Measurements from ENCODE around the gene GPR153. TPM values are rescaled to one million over a fixed set of nuclear protein-coding genes. Genes with fewer than 3 reads are reported as not detected.

The GPR153 gene
- total RNA-seq, 2 experiments from 2014 or later, result 3.9 to 4.4 TPM

GRCh38 chr1:6280761-6281451 lies 20.0 kb upstream of the GPR153 start:
- Mint-ChIP-seq H3K36me3 (ENCODE audit: low read depth) (no peaks in the 10 kb centered on the region), H3K9me3 (no peaks in the 10 kb centered on the region), H3K27me3 (no peaks in the 10 kb centered on the region), H3K4me1 (no peaks in the 10 kb centered on the region), H3K27ac (no peak overlapping the region), H3K4me3 (no peak overlapping the region)
- CTCF ChIA-PET, result no interaction called here
- POLR2A ChIA-PET, result no interaction called here
- DNase-seq, result no peak

- DNase-seq, result no peak
- Mint-ChIP-seq H3K9me3 (no peaks in the 10 kb centered on the region), H3K4me1 (no peaks in the 10 kb centered on the region), H3K27ac (no peak overlapping the region), H3K27me3 (no peaks in the 10 kb centered on the region), H3K36me3 (ENCODE audit: low read depth) (no peaks in the 10 kb centered on the region), H3K4me3 (no peak overlapping the region)
- ChIA-PET CTCF (interaction anchor here (0.6 kb wide), 1 partner anchor 69 kb away, joined by 3 read pairs; no protein-coding TSS in a partner anchor), POLR2A (no interaction called here)
These were observed 18.9 kb upstream of the GPR153 start for GRCh38 chr1:6279613-6280383.

GRCh38 chr1:6279066-6279465 lies 18.2 kb upstream of the GPR153 start:
- no peaks in the 10 kb centered on the region for H3K4me1 Mint-ChIP-seq
- no peak overlapping the region for H3K4me3 Mint-ChIP-seq
- H3K27me3 Mint-ChIP-seq, result no peaks in the 10 kb centered on the region
- no peaks in the 10 kb centered on the region for H3K9me3 Mint-ChIP-seq
- CTCF ChIA-PET, result no interaction called here
- no peak overlapping the region for H3K27ac Mint-ChIP-seq
- no peak for DNase-seq
- H3K36me3 Mint-ChIP-seq (ENCODE audit: low read depth), result no peaks in the 10 kb centered on the region
- POLR2A ChIA-PET, result no interaction called here

GRCh38 chr1:6278263-6278662 lies 17.4 kb upstream of the GPR153 start:
- DNase-seq, result no peak
- Mint-ChIP-seq H3K4me1 (no peaks in the 10 kb centered on the region), H3K36me3 (ENCODE audit: low read depth) (no peaks in the 10 kb centered on the region), H3K4me3 (no peak overlapping the region), H3K9me3 (no peaks in the 10 kb centered on the region), H3K27me3 (no peaks in the 10 kb centered on the region), H3K27ac (no peak overlapping the region)
- CTCF ChIA-PET, result no interaction called here
- POLR2A ChIA-PET, result no interaction called here

- ChIA-PET POLR2A (interaction anchor here (0.5 kb wide), 1 partner anchor 109 kb away, joined by 3 read pairs; no protein-coding TSS in a partner anchor), CTCF (no interaction called here)
- H3K27me3 Mint-ChIP-seq, result no peaks in the 10 kb centered on the region
- H3K27ac Mint-ChIP-seq, result no peak overlapping the region
- H3K36me3 Mint-ChIP-seq (ENCODE audit: low read depth), result no peaks in the 10 kb centered on the region
- no peak overlapping the region for H3K4me3 Mint-ChIP-seq
- H3K4me1 Mint-ChIP-seq, result no peaks in the 10 kb centered on the region
- H3K9me3 Mint-ChIP-seq, result no peaks in the 10 kb centered on the region
- no peak for DNase-seq
These were observed 16.1 kb upstream of the GPR153 start for GRCh38 chr1:6276811-6277555.

- Mint-ChIP-seq H3K27ac (no peak overlapping the region), H3K36me3 (ENCODE audit: low read depth) (no peaks in the 10 kb centered on the region), H3K9me3 (no peaks in the 10 kb centered on the region), H3K4me1 (no peaks in the 10 kb centered on the region), H3K4me3 (no peak overlapping the region), H3K27me3 (no peaks in the 10 kb centered on the region)
- DNase-seq, result no peak
- ChIA-PET POLR2A (no interaction called here), CTCF (no interaction called here)
These were observed 15.2 kb upstream of the GPR153 start for GRCh38 chr1:6275826-6276782.

- no peaks in the 10 kb centered on the region for H3K27me3 Mint-ChIP-seq
- no peak for DNase-seq
- H3K36me3 Mint-ChIP-seq (ENCODE audit: low read depth), result no peaks in the 10 kb centered on the region
- H3K4me1 Mint-ChIP-seq, result no peaks in the 10 kb centered on the region
- POLR2A ChIA-PET, result no interaction called here
- CTCF ChIA-PET, result no interaction called here
- H3K9me3 Mint-ChIP-seq, result no peaks in the 10 kb centered on the region
- H3K4me3 Mint-ChIP-seq, result no peak overlapping the region
- H3K27ac Mint-ChIP-seq, result no peak overlapping the region
These were observed 13.8 kb upstream of the GPR153 start for GRCh38 chr1:6274622-6275139.

- no peaks in the 10 kb centered on the region for H3K27me3 Mint-ChIP-seq
- H3K36me3 Mint-ChIP-seq (ENCODE audit: low read depth), result no peaks in the 10 kb centered on the region
- H3K4me1 Mint-ChIP-seq, result no peaks in the 10 kb centered on the region
- ChIA-PET POLR2A (no interaction called here), CTCF (no interaction called here)
- H3K4me3 Mint-ChIP-seq, result no peak overlapping the region
- no peak for DNase-seq
- H3K27ac Mint-ChIP-seq, result no peak overlapping the region
- no peaks in the 10 kb centered on the region for H3K9me3 Mint-ChIP-seq
These were observed 13.2 kb upstream of the GPR153 start for GRCh38 chr1:6274102-6274501.

- no peak overlapping the region for H3K27ac Mint-ChIP-seq
- CTCF ChIA-PET, result interaction anchor here (0.6 kb wide), 1 partner anchor 121 kb away, joined by 4 read pairs; no protein-coding TSS in a partner anchor
These were observed 12.5 kb upstream of the GPR153 start for GRCh38 chr1:6273380-6273891.

GRCh38 chr1:6272868-6273267 lies 12.0 kb upstream of the GPR153 start:
- Mint-ChIP-seq H3K27me3 (no peaks in the 10 kb centered on the region), H3K4me1 (peaks cover 9% of the 10 kb centered on the region), H3K9me3 (no peaks in the 10 kb centered on the region), H3K27ac (no peak overlapping the region), H3K4me3 (no peak overlapping the region), H3K36me3 (ENCODE audit: low read depth) (no peaks in the 10 kb centered on the region)
- ChIA-PET POLR2A (no interaction called here), CTCF (interaction anchor here (0.6 kb wide), 1 partner anchor 122 kb away, joined by 4 read pairs; no protein-coding TSS in a partner anchor)
- no peak for DNase-seq

More at GRCh38 chr1:6273380-6273891, 12.5 kb upstream of the GPR153 start:
- no peaks in the 10 kb centered on the region for H3K36me3 Mint-ChIP-seq (ENCODE audit: low read depth)
- peaks cover 4% of the 10 kb centered on the region for H3K4me1 Mint-ChIP-seq
- no peaks in the 10 kb centered on the region for H3K9me3 Mint-ChIP-seq
- no peaks in the 10 kb centered on the region for H3K27me3 Mint-ChIP-seq
- no peak for DNase-seq
- H3K4me3 Mint-ChIP-seq, result no peak overlapping the region
- POLR2A ChIA-PET, result no interaction called here

- no peak overlapping the region for H3K27ac Mint-ChIP-seq
- no peaks in the 10 kb centered on the region for H3K36me3 Mint-ChIP-seq (ENCODE audit: low read depth)
- H3K27me3 Mint-ChIP-seq, result no peaks in the 10 kb centered on the region
- ChIA-PET CTCF (no interaction called here), POLR2A (no interaction called here)
- no peak overlapping the region for H3K4me3 Mint-ChIP-seq
- peaks cover 14% of the 10 kb centered on the region for H3K4me1 Mint-ChIP-seq
- no peaks in the 10 kb centered on the region for H3K9me3 Mint-ChIP-seq
- DNase-seq, result no peak
These were observed 11.6 kb upstream of the GPR153 start for GRCh38 chr1:6272452-6272851.

GRCh38 chr1:6271554-6271953 lies 10.7 kb upstream of the GPR153 start:
- H3K27ac Mint-ChIP-seq, result no peak overlapping the region
- no peak for DNase-seq
- POLR2A ChIA-PET, result no interaction called here

More at GRCh38 chr1:6271554-6271953, 10.7 kb upstream of the GPR153 start:
- H3K36me3 Mint-ChIP-seq (ENCODE audit: low read depth), result no peaks in the 10 kb centered on the region
- no peak overlapping the region for H3K4me3 Mint-ChIP-seq
- H3K27me3 Mint-ChIP-seq, result no peaks in the 10 kb centered on the region
- CTCF ChIA-PET, result no interaction called here
- peaks cover 18% of the 10 kb centered on the region for H3K4me1 Mint-ChIP-seq
- no peaks in the 10 kb centered on the region for H3K9me3 Mint-ChIP-seq
